Fibroblast of lung (primary cell): Measurements from ENCODE around the gene TUBB1. TPM values are rescaled to one million over a fixed set of nuclear protein-coding genes. Genes with fewer than 3 reads are reported as not detected.

Experiments
- DNase-seq, 2 donors: peaks; one replicate each; pipeline versions ENCODE4 v3.0.0 to v3.0.0-alpha.2; 2010; ENCODE audit warnings: low read depth in 2 of 2
- H2AFZ ChIP-seq: 2 replicates; pipeline ENCODE4 v1.5.1; 2012; ENCODE audit warnings: low read length, control low read depth, inconsistent platforms
- H3K27ac ChIP-seq: 2 replicates; pipeline ENCODE4 v1.5.1; 2011; ENCODE audit warnings: low read length, control low read depth; ENCODE audit not compliant: insufficient read depth
- H3K27me3 ChIP-seq: 2 replicates; pipeline ENCODE4 v1.5.1; 2011; ENCODE audit warnings: mild to moderate bottlenecking, low read length; ENCODE audit not compliant: control insufficient read depth, insufficient read depth
- H3K36me3 ChIP-seq: 2 replicates; pipeline ENCODE4 v1.5.1; 2011; ENCODE audit warnings: low read length; ENCODE audit not compliant: control insufficient read depth, insufficient read depth
- H3K4me1 ChIP-seq: 2 replicates; pipeline ENCODE4 v1.5.1; 2011; ENCODE audit warnings: low read length; ENCODE audit not compliant: control insufficient read depth, insufficient read depth; ENCODE audit errors: extremely low read depth
- H3K4me2 ChIP-seq: 2 replicates; pipeline ENCODE4 v1.5.1; 2011; ENCODE audit warnings: low read length, control low read depth; ENCODE audit not compliant: insufficient read depth; ENCODE audit errors: extremely low read depth
- H3K4me3 ChIP-seq, 4 experiments: fragments of 200-600 bp in 1 of 4; sonication (generic) in 1 of 4; replicated peaks in 1 of 4; 2 replicates each; pipeline ENCODE4 v1.5.1; 2011 to 2016; ENCODE audit warnings: low read length in 4 of 4, low read depth in 3 of 4, mild to moderate bottlenecking in 3 of 4, control low read depth in 2 of 4, inconsistent platforms in 1 of 4, mixed read lengths in 1 of 4; ENCODE audit not compliant: insufficient read depth in 1 of 4; ENCODE audit errors: control extremely low read depth in 1 of 4
- H3K79me2 ChIP-seq: 2 replicates; pipeline ENCODE4 v1.5.1; 2012; ENCODE audit warnings: mild to moderate bottlenecking, low read length, inconsistent platforms; ENCODE audit not compliant: control insufficient read depth, insufficient read depth
- H3K9ac ChIP-seq: 2 replicates; pipeline ENCODE4 v1.5.1; 2011; ENCODE audit warnings: mild to moderate bottlenecking, low read length, control low read depth; ENCODE audit not compliant: insufficient read depth
- H3K9me3 ChIP-seq: 2 replicates; pipeline ENCODE4 v1.5.1; 2012; ENCODE audit warnings: low read depth, low read length; ENCODE audit not compliant: control insufficient read depth, insufficient read depth
- H4K20me1 ChIP-seq: 2 replicates; pipeline ENCODE4 v1.5.1; 2011; ENCODE audit warnings: low read length; ENCODE audit not compliant: control insufficient read depth, insufficient read depth; ENCODE audit errors: extremely low read depth
- EZH2 ChIP-seq: IDR thresholded peaks from 2 replicates; pipeline ENCODE4 v1.5.1; 2012; ENCODE audit warnings: low read length, control low read depth, mild to moderate bottlenecking; ENCODE audit errors: missing control alignments
- polyA plus RNA-seq, 2 donors: library from polyadenylated mRNA; depleted of rRNA in 1 of 2; stranded (reverse) in 1 of 2; unstranded in 1 of 2; fragments of >200 nt; gene quantifications; 2 replicates each; pipeline ENCODE4 v1.2.1, GENCODE V29; 2011 to 2012; ENCODE audit warnings: missing spikeins in 1 of 2
- total RNA-seq: library from RNA; depleted of rRNA; stranded (reverse); fragments of >200 nt; gene quantifications from 2 replicates; pipeline ENCODE4 v1.2.1, GENCODE V29; 2014
- TF ChIP-seq, protein P1 (sequence below), 2 donors: IDR thresholded peaks in 1 of 2; conservative IDR thresholded peaks in 1 of 2; 1 replicate in 1 of 2; 2 replicates in 1 of 2; pipeline ENCODE4 v1.5.1; 2011 to 2012; ENCODE audit warnings: low read length in 2 of 2, control low read depth in 1 of 2, inconsistent platforms in 1 of 2, low read depth in 1 of 2, mild to moderate bottlenecking in 1 of 2

The TUBB1 gene
- total and polyA plus RNA-seq, 2 donors (not counting 1 experiment from before 2014, with no cell fraction given), result under 0.01 TPM; not detected in 1

DNA sequence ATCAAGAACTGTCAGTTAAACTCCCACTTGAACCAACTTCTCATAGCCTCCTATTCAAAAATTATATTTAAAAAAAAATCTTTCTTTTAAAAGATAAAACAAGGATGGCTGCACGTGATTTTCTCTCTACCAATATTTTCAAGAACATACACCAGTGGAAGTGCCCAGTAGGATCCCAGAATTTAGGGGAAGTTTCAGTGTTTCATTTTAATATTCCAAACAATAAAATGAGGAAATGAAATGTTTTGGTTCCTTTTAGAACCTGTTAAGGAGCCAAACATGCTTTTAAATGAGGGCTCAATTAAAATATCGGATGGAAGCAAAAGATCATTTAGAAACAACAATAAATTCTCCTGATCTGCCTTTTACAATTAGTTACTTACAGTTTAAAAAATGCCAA, 49.8 kb downstream of the TUBB1 start:
- H3K4me2 ChIP-seq, result no peak overlapping the region
- H3K27ac ChIP-seq, result no peak overlapping the region
- H3K4me1 ChIP-seq, result peaks cover 3% of the 10 kb centered on the region
- H3K36me3 ChIP-seq, result no peaks in the 10 kb centered on the region
- TF ChIP-seq, protein P1, sequence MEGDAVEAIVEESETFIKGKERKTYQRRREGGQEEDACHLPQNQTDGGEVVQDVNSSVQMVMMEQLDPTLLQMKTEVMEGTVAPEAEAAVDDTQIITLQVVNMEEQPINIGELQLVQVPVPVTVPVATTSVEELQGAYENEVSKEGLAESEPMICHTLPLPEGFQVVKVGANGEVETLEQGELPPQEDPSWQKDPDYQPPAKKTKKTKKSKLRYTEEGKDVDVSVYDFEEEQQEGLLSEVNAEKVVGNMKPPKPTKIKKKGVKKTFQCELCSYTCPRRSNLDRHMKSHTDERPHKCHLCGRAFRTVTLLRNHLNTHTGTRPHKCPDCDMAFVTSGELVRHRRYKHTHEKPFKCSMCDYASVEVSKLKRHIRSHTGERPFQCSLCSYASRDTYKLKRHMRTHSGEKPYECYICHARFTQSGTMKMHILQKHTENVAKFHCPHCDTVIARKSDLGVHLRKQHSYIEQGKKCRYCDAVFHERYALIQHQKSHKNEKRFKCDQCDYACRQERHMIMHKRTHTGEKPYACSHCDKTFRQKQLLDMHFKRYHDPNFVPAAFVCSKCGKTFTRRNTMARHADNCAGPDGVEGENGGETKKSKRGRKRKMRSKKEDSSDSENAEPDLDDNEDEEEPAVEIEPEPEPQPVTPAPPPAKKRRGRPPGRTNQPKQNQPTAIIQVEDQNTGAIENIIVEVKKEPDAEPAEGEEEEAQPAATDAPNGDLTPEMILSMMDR (conservative IDR thresholded peaks at IDR 0.05 in 1 of 2, IDR thresholded peaks at IDR 0.05 in 1 of 2; ENCODE audit: low read depth in 1 of 2, low read length in 2 of 2), result no peak
- TF ChIP-seq EZH2, result no peak
- H3K9ac ChIP-seq, result no peak overlapping the region
- no peak overlapping the region for H3K4me3 ChIP-seq
- H3K27me3 ChIP-seq, result peaks cover 4% of the 10 kb centered on the region
- no peaks in the 10 kb centered on the region for H3K9me3 ChIP-seq
- DNase-seq, result no peak
- no peaks in the 10 kb centered on the region for H3K79me2 ChIP-seq
- H4K20me1 ChIP-seq, result no peaks in the 10 kb centered on the region
- H2AFZ ChIP-seq, result no peak overlapping the region

DNA sequence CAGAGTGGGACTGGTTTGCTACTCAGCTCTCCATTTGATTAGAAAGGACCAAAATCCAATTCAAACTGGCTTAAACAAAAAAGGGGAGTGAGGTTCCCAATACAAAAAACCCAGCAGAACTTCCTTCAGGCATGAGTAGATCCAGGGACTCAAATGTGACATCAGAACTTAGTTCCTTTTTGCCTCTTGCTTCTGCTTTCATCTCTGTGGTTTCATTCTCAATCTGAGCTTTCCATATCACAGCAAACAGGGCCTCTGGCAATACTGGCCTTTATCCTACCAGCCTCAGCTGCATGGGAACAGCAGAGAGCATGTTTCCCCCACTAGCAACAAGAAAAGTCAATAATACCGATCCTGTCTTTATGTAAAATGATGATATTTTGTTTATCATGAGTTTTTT, 52.0 kb downstream of the TUBB1 start:
- no peak overlapping the region for H3K4me3 ChIP-seq
- no peak overlapping the region for H3K27ac ChIP-seq
- H3K36me3 ChIP-seq, result no peaks in the 10 kb centered on the region
- H4K20me1 ChIP-seq, result no peaks in the 10 kb centered on the region
- H3K27me3 ChIP-seq, result peaks cover 4% of the 10 kb centered on the region
- no peak for TF ChIP-seq EZH2
- TF ChIP-seq, protein P1 (conservative IDR thresholded peaks at IDR 0.05 in 1 of 2, IDR thresholded peaks at IDR 0.05 in 1 of 2; ENCODE audit: low read depth in 1 of 2, low read length in 2 of 2), result no peak
- H3K4me1 ChIP-seq, result no peaks in the 10 kb centered on the region
- H3K4me2 ChIP-seq, result no peak overlapping the region
- H3K9me3 ChIP-seq, result no peaks in the 10 kb centered on the region
- no peak overlapping the region for H2AFZ ChIP-seq
- no peak for DNase-seq
- no peaks in the 10 kb centered on the region for H3K79me2 ChIP-seq
- no peak overlapping the region for H3K9ac ChIP-seq

DNA sequence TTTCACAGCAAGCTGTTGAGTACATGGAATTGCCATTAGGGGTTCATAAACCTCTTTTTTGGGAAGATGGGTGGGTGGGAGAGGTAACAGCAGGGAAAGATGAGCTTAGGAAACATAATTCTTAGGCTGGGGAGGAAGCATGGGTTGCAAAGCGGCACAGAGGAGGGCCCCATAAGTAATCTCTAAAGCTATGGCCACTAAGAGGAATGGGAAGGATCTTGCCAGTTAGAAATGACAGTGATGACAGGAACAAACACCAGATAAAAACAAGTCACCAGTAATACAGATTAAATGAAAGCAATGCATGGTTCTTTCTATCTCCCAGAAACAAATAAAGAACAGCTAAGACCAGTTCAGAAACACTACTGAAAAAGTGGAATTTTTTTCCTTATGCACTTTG, 54.4 kb downstream of the TUBB1 start:
- Histone ChIP-seq H4K20me1 (no peaks in the 10 kb centered on the region), H3K4me2 (no peak overlapping the region), H3K4me1 (no peaks in the 10 kb centered on the region), H3K9ac (no peak overlapping the region), H2AFZ (no peak overlapping the region), H3K36me3 (no peaks in the 10 kb centered on the region), H3K9me3 (no peaks in the 10 kb centered on the region), H3K4me3 (no peak overlapping the region), H3K79me2 (no peaks in the 10 kb centered on the region), H3K27me3 (no peaks in the 10 kb centered on the region), H3K27ac (no peak overlapping the region)
- DNase-seq, result no peak
- TF ChIP-seq, protein P1 (conservative IDR thresholded peaks at IDR 0.05 in 1 of 2, IDR thresholded peaks at IDR 0.05 in 1 of 2; ENCODE audit: low read depth in 1 of 2, low read length in 2 of 2), result no peak
